GM18909 (cell line): ENCODE data around the gene LORICRIN.

Experiments
- ATAC-seq: cut with Tn5 transposase; IDR thresholded peaks from one replicate; pipeline ENCODE4 v1.9.1; 2021; ENCODE audit warnings: mild to moderate bottlenecking; ENCODE audit not compliant: unreplicated experiment, poor library complexity

LORICRIN gene

DNA sequence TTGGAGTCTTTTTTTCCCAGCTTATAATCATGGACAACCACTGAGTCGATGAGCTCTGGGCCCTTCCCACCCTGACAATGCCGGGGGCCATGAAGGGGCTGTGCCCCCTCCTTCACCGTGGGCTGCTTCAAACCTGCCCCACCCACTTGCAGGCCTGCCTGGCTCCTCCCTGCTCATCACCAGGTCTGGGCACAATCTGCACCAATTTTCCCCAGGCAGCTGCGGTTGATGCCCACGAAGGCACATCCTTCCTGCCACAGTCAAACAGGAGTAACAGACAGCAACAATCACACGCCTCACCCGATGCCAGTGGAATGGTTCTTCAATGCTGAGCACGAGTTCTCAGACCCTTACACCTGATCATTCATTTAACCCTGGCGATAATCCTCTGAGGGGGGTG is 34.4 kb downstream of the LORICRIN start:
- ATAC-seq = no peak

- no peak for ATAC-seq
These were observed 42.8 kb downstream of the LORICRIN start for GRCh38 chr1:153302308-153302707.

GRCh38 chr1:153305682-153306081 is 46.2 kb downstream of the LORICRIN start:
- ATAC-seq = no peak

DNA sequence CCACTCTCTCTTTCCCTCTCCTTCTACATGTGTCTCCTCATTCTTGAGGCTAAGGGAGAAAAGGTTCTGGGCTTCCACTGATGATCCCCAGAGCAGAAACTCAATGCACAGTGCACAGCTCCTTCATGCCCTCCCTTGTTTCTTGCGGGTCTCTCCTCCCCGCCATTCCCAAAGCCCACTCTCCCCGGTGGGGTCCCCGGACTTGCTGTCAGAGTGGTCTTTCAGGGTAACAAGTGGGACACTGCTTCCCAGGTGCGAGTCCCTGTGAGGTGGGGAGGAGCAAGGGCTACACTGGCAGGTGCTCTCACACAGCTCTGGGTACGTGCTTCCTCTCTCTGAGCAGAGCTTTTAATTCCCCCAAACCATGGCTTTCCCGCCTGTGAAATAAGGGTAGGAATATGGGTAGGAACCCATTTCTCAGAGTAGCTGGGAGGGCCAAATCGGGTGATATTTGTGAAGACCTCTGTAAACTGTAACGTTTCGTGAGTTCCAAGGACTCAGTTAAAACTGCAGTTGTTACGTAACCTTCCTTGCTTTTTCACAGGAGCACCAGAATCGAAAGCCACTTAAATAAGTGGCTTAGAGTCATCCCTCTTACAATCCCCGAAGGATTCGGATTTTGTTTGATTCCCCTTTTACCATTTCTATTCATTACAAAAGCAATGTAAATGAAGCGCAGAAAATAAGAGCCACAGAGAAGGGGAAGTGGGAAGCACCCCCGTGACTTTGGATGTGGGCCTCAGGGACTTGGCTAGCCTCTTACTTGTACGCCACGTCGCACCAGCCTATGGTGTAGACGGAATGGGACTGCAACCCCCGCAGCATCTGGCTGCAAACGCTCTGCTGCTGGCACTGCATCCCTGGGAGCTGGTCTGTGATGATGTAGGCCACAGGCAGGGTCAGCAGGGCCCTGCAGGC is 47.1 kb downstream of the LORICRIN start:
- ATAC-seq = no peak

DNA sequence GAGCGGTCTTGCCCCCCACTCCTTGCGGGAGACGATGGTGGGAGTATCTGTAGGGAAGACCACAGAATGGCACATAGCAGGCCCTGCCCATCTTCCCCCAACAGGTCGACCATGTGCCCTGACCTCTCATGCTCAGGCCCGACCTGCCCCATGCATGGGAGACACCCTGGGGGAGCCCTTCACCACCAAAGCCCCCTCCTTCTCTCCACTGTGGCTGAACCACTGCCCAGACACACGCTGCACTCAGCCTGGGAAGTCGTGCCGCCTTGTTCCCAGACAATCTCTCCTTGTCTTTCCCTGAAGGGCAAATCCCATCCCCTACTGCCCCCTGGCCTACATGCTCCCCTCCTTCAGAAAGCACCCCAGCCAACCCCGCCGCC is 47.7 kb downstream of the LORICRIN start:
- ATAC-seq = no peak

- no peak for ATAC-seq
These were observed 49.1 kb downstream of the LORICRIN start for GRCh38 chr1:153308540-153308939.

DNA sequence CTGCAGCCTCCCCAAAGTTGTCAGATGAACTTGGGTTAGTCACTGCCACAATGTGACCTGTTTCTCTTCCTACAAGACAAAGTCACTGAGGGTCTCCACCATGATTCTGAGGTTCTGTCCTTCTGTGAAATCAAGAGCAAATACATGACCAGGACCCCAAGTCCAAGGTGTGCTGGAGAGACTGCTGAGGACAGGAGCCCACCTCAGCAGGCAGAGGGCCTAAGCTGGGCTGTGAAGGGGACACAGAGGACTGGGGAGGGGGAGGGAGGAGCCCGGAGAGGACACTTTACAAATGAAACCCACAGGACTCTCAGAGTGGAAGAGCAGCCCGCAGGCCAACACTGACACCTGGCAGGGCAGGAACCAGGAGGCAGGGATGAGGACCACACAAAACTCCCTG is 50.0 kb downstream of the LORICRIN start:
- ATAC-seq = no peak

DNA sequence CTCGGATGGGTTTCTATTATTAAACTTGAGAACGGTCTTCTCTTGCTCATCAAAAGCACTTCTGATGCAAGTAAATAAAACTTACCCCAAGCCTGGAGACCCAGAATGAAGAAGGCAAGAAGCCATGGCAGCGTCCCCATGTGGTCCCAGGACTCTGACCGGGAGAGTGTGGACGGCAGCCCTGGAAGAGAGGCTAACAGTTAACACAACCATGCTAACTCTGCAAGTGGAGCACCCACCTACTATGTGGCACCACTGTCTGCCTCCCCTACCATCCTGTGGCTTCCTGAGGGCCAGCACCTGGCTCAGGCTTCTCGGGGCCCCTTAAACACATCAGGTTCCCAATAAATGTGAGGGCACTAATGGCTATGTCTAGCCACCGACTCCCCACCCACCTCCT is 51.0 kb downstream of the LORICRIN start:
- ATAC-seq = no peak
